CD4-positive, alpha-beta T cell treated with Interleukin-10 for 1 hour (primary cell): ENCODE results near the gene SPESP1.
"Not testable (repeated sequence)": the region's sequence is repeated elsewhere in the genome, so short reads cannot be mapped to it uniquely, and the experiment has no call there.

Experiments
- DNase-seq: peaks from one replicate; pipeline ENCODE4 v3.0.0-alpha.2; 2020

Gene SPESP1

GRCh38 chr15:68930268-68931022 is at the start of gene SPESP1:
Gene SPESP1 (plus strand): TSS chr15:68930525. CDS start chr15:68930654, 129 bp downstream.
- peak; percentile 48 for DNase-seq

GRCh38 chr15:68885070-68885469 is 45.3 kb upstream of the SPESP1 start:
- DNase-seq: no peak

- DNase-seq: no peak
Measured at GRCh38 chr15:68887120-68887519, 43.2 kb upstream of the SPESP1 start.

- no peak for DNase-seq
Measured at GRCh38 chr15:68887819-68888218, 42.5 kb upstream of the SPESP1 start.

- DNase-seq: peak; percentile 2
Measured at GRCh38 chr15:68888419-68888818, 41.9 kb upstream of the SPESP1 start.

GRCh38 chr15:68894208-68894607 is 36.1 kb upstream of the SPESP1 start:
- DNase-seq: no peak

- DNase-seq: no peak
Measured at GRCh38 chr15:68896178-68896577, 34.1 kb upstream of the SPESP1 start.

GRCh38 chr15:68897016-68897415 is 33.3 kb upstream of the SPESP1 start:
- DNase-seq: no peak

- DNase-seq: no peak
Measured at GRCh38 chr15:68900027-68900426, 30.3 kb upstream of the SPESP1 start.

- DNase-seq: no peak
Measured at GRCh38 chr15:68907396-68907923, 22.9 kb upstream of the SPESP1 start.

GRCh38 chr15:68909601-68910100 is 20.7 kb upstream of the SPESP1 start:
- no peak for DNase-seq

GRCh38 chr15:68910341-68910740 is 20.0 kb upstream of the SPESP1 start:
- no peak for DNase-seq

GRCh38 chr15:68910816-68911215 is 19.5 kb upstream of the SPESP1 start:
- no peak for DNase-seq

GRCh38 chr15:68921926-68922325 is 8.4 kb upstream of the SPESP1 start:
- DNase-seq: no peak

GRCh38 chr15:68924866-68925560 is 5.3 kb upstream of the SPESP1 start:
- peak; percentile 47 for DNase-seq

- no peak for DNase-seq
Measured at GRCh38 chr15:68933001-68933400, 2.7 kb downstream of the SPESP1 start.

GRCh38 chr15:68934341-68934740 is 4.0 kb downstream of the SPESP1 start:
- DNase-seq: no peak

- DNase-seq: no peak
Measured at GRCh38 chr15:68935400-68935937, 5.1 kb downstream of the SPESP1 start.

GRCh38 chr15:68939501-68939900 is 9.2 kb downstream of the SPESP1 start:
- DNase-seq: no peak

- DNase-seq: no peak
Measured at GRCh38 chr15:68951813-68952212, 21.5 kb downstream of the SPESP1 start.

- no peak for DNase-seq
Measured at GRCh38 chr15:68957696-68958095, 27.4 kb downstream of the SPESP1 start.

- DNase-seq: no peak
Measured at GRCh38 chr15:68958597-68958996, 28.3 kb downstream of the SPESP1 start.

- no peak for DNase-seq
Measured at GRCh38 chr15:68962465-68962864, 32.1 kb downstream of the SPESP1 start.

- DNase-seq: not testable (repeated sequence)
Measured at GRCh38 chr15:68963719-68964118, 33.4 kb downstream of the SPESP1 start.
